DOHH2 (cell line): ENCODE data around the gene CYSLTR1.
A peak's percentile ranks its signal among the peaks of the same experiment; 100 is the strongest.

Experiments
- H3F3A ChIP-seq: fragments of 200-600 bp; sonication (generic), shearing (Covaris generic); 2 replicates; pipeline ENCODE4 v1.6.0; 2016; ENCODE audit warnings: antibody characterized with exemption, mild to moderate bottlenecking; ENCODE audit not compliant: control insufficient read depth, insufficient read depth
- H3K27ac ChIP-seq: fragments of 200-600 bp; sonication (generic); 2 replicates; pipeline ENCODE4 v1.5.1; 2014; ENCODE audit warnings: low read depth, mild to moderate bottlenecking, low read length, moderate library complexity
- H3K27me3 ChIP-seq: fragments of 200-600 bp; sonication (generic); 2 replicates; pipeline ENCODE4 v1.6.1; 2014; ENCODE audit warnings: mild to moderate bottlenecking, low read length, mixed read lengths; ENCODE audit not compliant: control insufficient read depth
- H3K36me3 ChIP-seq: fragments of 200-600 bp; sonication (generic); 2 replicates; pipeline ENCODE4 v1.6.1; 2014; ENCODE audit warnings: mild to moderate bottlenecking, low read length, moderate library complexity, mixed read lengths; ENCODE audit not compliant: control insufficient read depth
- H3K4me1 ChIP-seq: fragments of 200-600 bp; sonication (generic); 2 replicates; pipeline ENCODE4 v1.6.1; 2014; ENCODE audit warnings: mild to moderate bottlenecking, low read length, mixed read lengths; ENCODE audit not compliant: control insufficient read depth
- H3K4me2 ChIP-seq: fragments of 200-600 bp; sonication (generic); 2 replicates; pipeline ENCODE4 v1.6.0; 2014; ENCODE audit warnings: mild to moderate bottlenecking, low read length, moderate library complexity
- H3K4me3 ChIP-seq: fragments of 200-600 bp; sonication (generic); 2 replicates; pipeline ENCODE4 v1.5.1; 2014; ENCODE audit warnings: mild to moderate bottlenecking, low read length, mixed read lengths
- H3K79me2 ChIP-seq: fragments of 200-600 bp; sonication (generic); 2 replicates; pipeline ENCODE4 v1.6.1; 2014; ENCODE audit warnings: mild to moderate bottlenecking, low read length, mixed read lengths; ENCODE audit not compliant: control insufficient read depth
- H3K9me2 ChIP-seq: fragments of 200-600 bp; sonication (generic); replicated peaks from 2 replicates; pipeline ENCODE4 v1.6.1; 2014; ENCODE audit warnings: mild to moderate bottlenecking, low read length, mixed read lengths; ENCODE audit not compliant: control insufficient read depth
- H3K9me3 ChIP-seq: fragments of 200-600 bp; sonication (generic); 2 replicates; pipeline ENCODE4 v1.6.1; 2014; ENCODE audit warnings: antibody characterized with exemption, low read length, mixed read lengths; ENCODE audit not compliant: control insufficient read depth, insufficient read depth
- H4K20me1 ChIP-seq: fragments of 200-600 bp; sonication (generic); 2 replicates; pipeline ENCODE4 v1.6.0; 2014; ENCODE audit warnings: low read depth, mild to moderate bottlenecking, antibody characterized with exemption, low read length, moderate library complexity; ENCODE audit not compliant: control insufficient read depth, insufficient read depth
- CTCF ChIP-seq: fragments of 200-600 bp; sonication (generic); IDR thresholded peaks from one replicate; pipeline ENCODE4 v1.5.1; 2014; ENCODE audit warnings: antibody characterized with exemption, mild to moderate bottlenecking, low read depth, low read length; ENCODE audit not compliant: poor library complexity, severe bottlenecking
- EZH2phosphoT487 ChIP-seq: fragments of 200-600 bp; sonication (generic); IDR thresholded peaks from 2 replicates; pipeline ENCODE4 v1.6.1; 2017; ENCODE audit warnings: borderline replicate concordance, mild to moderate bottlenecking, antibody characterized with exemption, low read length, moderate library complexity, mixed read lengths

CYSLTR1 gene

GRCh38 chrX:78322863-78323262 lies 4.5 kb downstream of the CYSLTR1 start:
- Histone ChIP-seq H3K4me3 (no peak overlapping the region), H3K4me2 (peak overlapping the region; percentile 53)

GRCh38 chrX:78321809-78322208 lies 5.6 kb downstream of the CYSLTR1 start:
- peaks cover 28% of the 10 kb centered on the region for H3K4me1 ChIP-seq
- no peak overlapping the region for H3K4me3 ChIP-seq
- no peaks in the 10 kb centered on the region for H4K20me1 ChIP-seq
- H3K36me3 ChIP-seq: no peaks in the 10 kb centered on the region
- TF ChIP-seq CTCF (no peak), EZH2phosphoT487 (no peak)
- H3F3A ChIP-seq: no peaks in the 10 kb centered on the region
- no peaks in the 10 kb centered on the region for H3K9me3 ChIP-seq
- no peaks in the 10 kb centered on the region for H3K9me2 ChIP-seq
- H3K27me3 ChIP-seq: no peaks in the 10 kb centered on the region
- no peaks in the 10 kb centered on the region for H3K79me2 ChIP-seq
- H3K27ac ChIP-seq: no peak overlapping the region
- peak overlapping the region; percentile 53 for H3K4me2 ChIP-seq

More at GRCh38 chrX:78322863-78323262, 4.5 kb downstream of the CYSLTR1 start:
- no peak for TF ChIP-seq EZH2phosphoT487
- TF ChIP-seq CTCF: no peak
- Histone ChIP-seq H4K20me1 (no peaks in the 10 kb centered on the region), H3K9me2 (no peaks in the 10 kb centered on the region), H3K4me1 (peaks cover 39% of the 10 kb centered on the region), H3K79me2 (no peaks in the 10 kb centered on the region), H3K9me3 (no peaks in the 10 kb centered on the region), H3K27ac (no peak overlapping the region), H3F3A (no peaks in the 10 kb centered on the region), H3K27me3 (no peaks in the 10 kb centered on the region), H3K36me3 (no peaks in the 10 kb centered on the region)

GRCh38 chrX:78316265-78316664 lies 11.1 kb downstream of the CYSLTR1 start:
- H3K4me1 ChIP-seq: peaks cover 1% of the 10 kb centered on the region
- no peaks in the 10 kb centered on the region for H4K20me1 ChIP-seq
- no peaks in the 10 kb centered on the region for H3K79me2 ChIP-seq
- H3K27me3 ChIP-seq: no peaks in the 10 kb centered on the region
- H3K9me3 ChIP-seq: no peaks in the 10 kb centered on the region
- no peaks in the 10 kb centered on the region for H3K36me3 ChIP-seq
- H3K4me2 ChIP-seq: no peak overlapping the region
- no peaks in the 10 kb centered on the region for H3F3A ChIP-seq
- H3K9me2 ChIP-seq: no peaks in the 10 kb centered on the region
- no peak overlapping the region for H3K27ac ChIP-seq
- TF ChIP-seq EZH2phosphoT487 (no peak), CTCF (no peak)
- no peak overlapping the region for H3K4me3 ChIP-seq
